GM19455 (cell line): ENCODE measurements around the gene SLC34A1.
"Not testable (repeated sequence)": the region's sequence is repeated elsewhere in the genome, so short reads cannot be mapped to it uniquely, and the experiment has no call there.

Experiments used
- ATAC-seq: cut with Tn5 transposase; IDR thresholded peaks from one replicate; pipeline ENCODE4 v1.9.1; 2021; ENCODE audit not compliant: unreplicated experiment

Gene SLC34A1

DNA sequence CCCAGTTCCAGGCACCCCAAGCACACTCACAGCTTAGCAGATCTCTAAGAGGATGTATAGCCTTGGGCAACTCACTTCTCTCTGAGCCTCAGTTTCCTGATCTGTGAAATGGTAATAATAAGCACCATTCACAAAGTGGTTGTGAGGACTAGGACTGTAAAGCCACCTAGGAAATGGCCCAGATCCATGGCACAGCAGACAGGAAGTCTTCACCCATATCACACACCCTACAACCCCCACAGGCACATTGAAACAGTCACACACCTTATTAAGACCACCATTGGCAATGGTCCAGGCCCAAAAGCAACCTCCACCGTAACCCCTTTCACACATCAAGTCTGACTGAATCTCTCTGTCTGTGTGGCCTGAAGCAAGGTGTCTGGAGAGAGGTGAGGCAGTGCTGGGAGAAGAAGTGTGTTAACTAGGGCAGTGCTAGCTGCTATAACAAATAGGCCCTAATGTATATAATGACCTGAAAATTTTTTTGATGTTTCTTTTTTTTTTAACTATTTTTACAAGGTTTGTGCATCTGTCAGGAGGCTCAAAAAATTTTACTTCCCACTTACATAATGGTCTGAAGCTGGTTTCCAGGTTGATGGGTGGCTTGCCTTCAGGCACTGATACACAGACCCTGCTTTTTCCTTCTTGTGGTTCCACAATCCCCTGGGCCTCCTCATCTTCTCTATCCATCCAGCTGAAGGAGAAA is 28.9 kb upstream of the SLC34A1 start:
- no peak for ATAC-seq

- no peak for ATAC-seq
Measured at GRCh38 chr5:177355868-177356168, 28.4 kb upstream of the SLC34A1 start.

- ATAC-seq = no peak
Measured at GRCh38 chr5:177356746-177357145, 27.5 kb upstream of the SLC34A1 start.

- ATAC-seq = no peak
Measured at GRCh38 chr5:177357146-177357458, 27.1 kb upstream of the SLC34A1 start.

- ATAC-seq = peak; percentile 90
Measured at GRCh38 chr5:177357459-177358351, 26.5 kb upstream of the SLC34A1 start, which contains the start of gene RGS14. Gene RGS14, plus strand, starts transcription at chr5:177357924. Its CDS starts 101 bp downstream, at chr5:177358025.

DNA sequence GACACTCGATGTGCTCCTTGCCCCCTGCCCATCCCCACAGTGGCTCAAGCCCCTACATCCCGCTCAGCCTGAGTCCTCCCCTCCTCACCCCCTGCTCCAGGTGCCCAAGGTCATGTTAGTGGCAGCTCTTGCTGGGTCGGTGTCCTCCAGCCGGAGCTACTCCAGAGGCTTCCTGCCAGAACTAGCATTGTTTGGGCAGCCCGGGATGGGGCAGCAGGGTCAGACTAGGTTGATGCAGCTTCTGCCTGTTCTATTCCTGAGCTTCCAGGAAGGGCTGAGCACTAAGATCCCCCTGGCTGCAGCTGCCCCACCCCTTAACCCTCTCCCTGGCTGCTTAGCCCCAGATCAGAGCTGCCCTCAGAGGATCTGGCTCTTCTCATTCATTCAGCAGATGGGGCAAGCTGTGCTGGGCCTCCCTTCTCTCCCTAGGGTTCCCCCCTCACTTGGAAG is 25.8 kb upstream of the SLC34A1 start:
- ATAC-seq = no peak

DNA sequence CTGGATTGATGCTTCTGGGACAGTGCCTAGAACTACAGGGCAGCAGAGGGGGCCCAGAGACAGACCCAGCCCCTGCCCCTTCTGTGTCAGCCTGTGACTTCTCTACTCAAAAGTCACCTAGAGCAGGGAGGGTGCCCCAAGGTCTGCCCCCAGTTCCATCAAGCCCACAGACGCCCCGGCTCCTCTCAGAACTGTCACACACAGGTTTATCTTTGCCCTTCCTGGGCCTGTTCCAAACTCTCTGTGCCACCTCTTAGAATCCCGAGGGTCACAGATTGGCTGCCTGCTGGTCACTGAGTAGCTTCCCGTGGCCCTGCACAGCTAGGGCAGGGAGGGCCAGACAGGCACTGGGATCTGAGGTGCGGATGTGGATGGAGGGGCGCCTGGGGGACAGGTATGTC is 24.8 kb upstream of the SLC34A1 start:
- ATAC-seq = no peak

GRCh38 chr5:177359860-177360259 is 24.4 kb upstream of the SLC34A1 start:
- no peak for ATAC-seq

DNA sequence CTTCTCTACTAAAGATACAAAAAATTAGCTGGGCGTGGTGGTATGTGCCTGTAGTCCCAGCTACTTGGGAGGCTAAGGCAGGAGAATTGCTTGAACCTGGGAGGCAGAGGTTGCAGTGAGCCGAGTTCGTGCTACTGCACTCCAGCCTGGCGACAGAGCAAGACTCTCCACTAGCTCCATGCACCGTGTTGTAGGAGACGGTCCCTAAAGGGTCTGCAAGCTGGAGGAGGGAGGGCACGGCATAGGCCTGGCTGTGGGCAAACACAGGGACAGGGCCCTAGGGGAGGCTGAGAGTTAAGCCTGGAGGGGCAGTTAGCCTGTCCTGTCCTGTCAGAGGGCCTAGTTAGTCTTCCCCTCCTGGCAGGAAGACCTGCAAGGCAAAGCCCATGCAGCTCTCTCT is 23.5 kb upstream of the SLC34A1 start:
- ATAC-seq = not testable (repeated sequence)

- ATAC-seq = no peak
Measured at GRCh38 chr5:177361418-177362291, 22.6 kb upstream of the SLC34A1 start.

- ATAC-seq = no peak
Measured at GRCh38 chr5:177362292-177362609, 22.0 kb upstream of the SLC34A1 start.

- ATAC-seq = no peak
Measured at GRCh38 chr5:177362610-177363507, 21.4 kb upstream of the SLC34A1 start.

DNA sequence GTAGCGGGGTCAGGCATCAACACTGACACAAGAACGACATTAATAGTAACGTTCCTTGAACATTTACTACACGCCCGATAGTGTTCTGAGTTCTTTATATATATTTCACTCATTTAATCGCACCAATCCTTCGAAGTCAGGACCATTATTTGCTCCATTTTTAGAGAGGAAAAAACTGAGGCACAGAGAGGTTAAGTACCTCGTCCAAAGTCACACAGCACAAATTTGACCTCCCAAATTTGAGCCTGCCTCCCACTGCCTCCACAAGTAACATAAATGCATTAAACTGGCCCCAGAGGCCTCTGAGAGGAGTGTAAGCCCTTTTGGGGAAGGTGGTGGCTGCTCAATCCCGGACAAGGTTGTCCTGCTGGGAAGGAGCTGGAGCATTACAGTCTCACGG is 20.7 kb upstream of the SLC34A1 start:
- ATAC-seq = no peak

DNA sequence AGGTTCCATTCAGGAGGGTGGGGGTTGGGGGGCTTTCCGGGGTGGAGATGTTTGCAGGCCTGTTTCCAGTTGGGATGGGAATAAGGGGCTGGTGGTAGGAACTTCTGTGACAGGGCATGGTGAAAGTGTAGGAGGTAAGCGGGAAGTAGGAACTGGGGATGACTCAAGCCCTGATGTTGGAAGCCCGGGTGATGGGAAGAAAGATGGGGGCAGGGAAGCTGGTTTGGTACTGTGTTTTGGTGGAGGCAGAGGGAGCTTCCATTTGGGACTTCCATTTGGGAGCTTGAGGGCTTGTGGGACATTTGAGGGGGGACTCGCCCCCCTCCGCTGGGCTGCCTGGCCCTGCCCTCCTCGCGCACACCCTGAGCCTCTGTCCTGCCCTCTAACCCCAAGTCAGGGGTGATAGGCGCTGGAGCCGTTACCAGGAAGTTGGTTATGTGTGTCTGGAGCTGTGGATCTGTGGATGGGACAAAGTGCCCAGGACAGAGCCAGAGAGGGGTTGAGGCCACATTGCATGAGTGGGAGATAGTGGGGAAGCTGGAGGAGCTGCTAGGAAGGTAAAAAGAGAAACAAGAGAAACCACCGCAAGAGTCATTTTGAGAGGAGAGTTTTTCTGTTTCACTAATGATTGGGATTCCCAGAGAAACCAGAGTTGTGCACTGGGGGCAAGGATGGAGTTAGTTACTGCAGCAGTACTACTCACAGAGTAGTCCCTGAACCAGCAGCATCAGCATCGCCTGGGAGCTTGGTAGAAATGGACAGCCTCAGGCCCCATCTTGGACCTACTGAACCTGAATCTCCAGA is 19.9 kb upstream of the SLC34A1 start:
- no peak for ATAC-seq

DNA sequence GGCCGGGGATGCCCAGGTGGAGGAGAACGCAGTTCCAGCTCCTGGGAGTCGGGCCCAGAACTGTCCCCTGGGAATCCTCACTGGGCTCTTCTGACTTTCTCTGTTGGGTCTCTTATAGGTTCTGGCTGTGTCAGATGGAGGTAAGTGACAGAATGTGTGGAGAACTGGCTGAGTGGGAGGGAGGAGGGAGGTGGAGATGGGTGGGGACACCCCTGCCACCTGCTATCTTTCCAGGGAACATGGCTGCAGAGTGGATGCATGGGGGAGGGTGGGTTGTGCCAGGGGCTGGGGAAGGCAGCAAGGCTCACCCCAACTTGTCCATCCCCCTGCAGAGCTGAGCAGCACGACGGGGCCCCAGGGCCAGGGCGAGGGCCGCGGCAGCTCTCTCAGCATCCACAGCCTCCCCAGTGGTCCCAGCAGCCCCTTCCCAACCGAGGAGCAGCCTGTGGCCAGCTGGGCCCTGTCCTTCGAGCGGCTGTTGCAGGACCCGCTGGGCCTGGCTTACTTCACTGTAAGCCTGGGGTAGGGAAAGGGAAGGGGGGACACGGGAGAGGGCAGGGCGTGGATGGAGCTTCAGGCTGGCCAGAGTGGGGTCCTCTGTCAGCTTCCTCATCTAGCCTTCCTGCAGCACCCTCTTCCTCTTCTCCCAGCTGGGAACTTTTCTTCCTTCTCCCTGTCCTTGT is 18.2 kb upstream of the SLC34A1 start:
- no peak for ATAC-seq

DNA sequence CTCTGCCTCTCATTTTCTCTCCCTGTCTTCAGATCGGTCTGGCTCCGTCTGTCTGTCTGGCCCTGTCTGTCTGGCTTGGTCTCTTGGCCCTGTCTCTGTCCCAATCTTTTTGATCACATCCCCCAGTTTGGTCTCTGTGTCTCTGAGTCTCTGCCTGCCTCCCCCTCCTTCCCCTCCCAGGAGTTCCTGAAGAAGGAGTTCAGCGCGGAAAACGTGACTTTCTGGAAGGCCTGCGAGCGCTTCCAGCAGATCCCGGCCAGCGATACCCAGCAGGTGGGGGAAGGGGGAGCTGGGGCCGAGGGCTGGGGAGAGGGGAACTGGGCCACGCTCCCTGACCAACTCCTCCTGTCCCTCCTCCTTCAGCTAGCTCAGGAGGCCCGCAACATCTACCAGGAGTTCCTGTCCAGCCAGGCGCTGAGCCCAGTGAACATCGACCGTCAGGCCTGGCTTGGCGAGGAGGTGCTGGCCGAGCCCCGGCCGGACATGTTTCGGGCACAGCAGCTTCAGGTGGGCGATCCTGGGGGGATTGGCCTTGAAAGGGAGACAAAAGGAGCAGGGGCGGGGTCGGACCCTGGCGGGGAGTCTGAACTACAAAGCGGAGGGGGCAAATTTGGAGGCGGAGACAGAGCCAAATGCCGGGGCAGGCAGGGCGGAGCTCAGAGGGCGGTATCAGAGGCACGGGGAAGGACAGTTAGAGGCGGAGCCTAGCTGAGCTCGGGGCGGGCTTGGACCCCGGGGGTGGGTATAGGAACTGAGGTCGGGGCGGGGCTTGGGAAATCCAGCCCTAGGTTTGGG is 17.5 kb upstream of the SLC34A1 start:
- no peak for ATAC-seq

- ATAC-seq = no peak
Measured at GRCh38 chr5:177367323-177367848, 16.8 kb upstream of the SLC34A1 start.
